SU-DHL-6 (cell line): ENCODE results near the gene C8A.

Source experiments
- CTCF ChIP-seq: fragments of 200-600 bp; sonication (generic); IDR thresholded peaks from one replicate; pipeline ENCODE4 v1.5.1; 2017; ENCODE audit warnings: antibody characterized with exemption, mild to moderate bottlenecking, low read length, moderate library complexity; ENCODE audit not compliant: insufficient read depth, poor library complexity, severe bottlenecking
- EZH2phosphoT487 ChIP-seq: fragments of 200-600 bp; sonication (generic), shearing (Covaris generic); conservative IDR thresholded peaks from 2 replicates; pipeline ENCODE4 v1.6.1; 2018; ENCODE audit warnings: mild to moderate bottlenecking, antibody characterized with exemption, low read length, moderate library complexity, mixed read lengths

GRCh38 chr1:56881417-56881816 lies 26.8 kb downstream of the C8A start:
- no peak for TF ChIP-seq CTCF
- TF ChIP-seq EZH2phosphoT487 = no peak
